SK-N-SH treated with all-trans-retinoic acid at 6 μM for 48 hours (cell line): Measurements from ENCODE around the gene EXOC4.

ENCODE experiments used
- ARNTL ChIP-seq: fragments of 450-650 bp; formaldehyde crosslinking; IDR thresholded peaks from 2 replicates; pipeline ENCODE4 v1.5.0; 2020; ENCODE audit warnings: low read depth, mild to moderate bottlenecking, moderate library complexity, borderline replicate concordance
- BACH2 ChIP-seq: fragments of 250-450 bp; sonication (Bioruptor Pico); IDR thresholded peaks from 2 replicates; pipeline ENCODE4 v1.9.0; 2021; ENCODE audit warnings: mild to moderate bottlenecking, borderline replicate concordance
- ZC3H10 ChIP-seq: fragments of 250-450 bp; sonication (Bioruptor Pico); IDR thresholded peaks from 2 replicates; pipeline ENCODE4 v1.5.1; 2021; ENCODE audit warnings: mild to moderate bottlenecking, moderate library complexity
- ZNF565 ChIP-seq: fragments of 450-650 bp; formaldehyde crosslinking; conservative IDR thresholded peaks from 2 replicates; pipeline ENCODE4 v1.5.0; 2020; ENCODE audit warnings: low read depth, mild to moderate bottlenecking, moderate library complexity
- ZNF8 ChIP-seq: fragments of 450-650 bp; formaldehyde crosslinking; IDR thresholded peaks from 2 replicates; pipeline ENCODE4 v1.5.0; 2020; ENCODE audit warnings: mild to moderate bottlenecking, moderate library complexity

DNA sequence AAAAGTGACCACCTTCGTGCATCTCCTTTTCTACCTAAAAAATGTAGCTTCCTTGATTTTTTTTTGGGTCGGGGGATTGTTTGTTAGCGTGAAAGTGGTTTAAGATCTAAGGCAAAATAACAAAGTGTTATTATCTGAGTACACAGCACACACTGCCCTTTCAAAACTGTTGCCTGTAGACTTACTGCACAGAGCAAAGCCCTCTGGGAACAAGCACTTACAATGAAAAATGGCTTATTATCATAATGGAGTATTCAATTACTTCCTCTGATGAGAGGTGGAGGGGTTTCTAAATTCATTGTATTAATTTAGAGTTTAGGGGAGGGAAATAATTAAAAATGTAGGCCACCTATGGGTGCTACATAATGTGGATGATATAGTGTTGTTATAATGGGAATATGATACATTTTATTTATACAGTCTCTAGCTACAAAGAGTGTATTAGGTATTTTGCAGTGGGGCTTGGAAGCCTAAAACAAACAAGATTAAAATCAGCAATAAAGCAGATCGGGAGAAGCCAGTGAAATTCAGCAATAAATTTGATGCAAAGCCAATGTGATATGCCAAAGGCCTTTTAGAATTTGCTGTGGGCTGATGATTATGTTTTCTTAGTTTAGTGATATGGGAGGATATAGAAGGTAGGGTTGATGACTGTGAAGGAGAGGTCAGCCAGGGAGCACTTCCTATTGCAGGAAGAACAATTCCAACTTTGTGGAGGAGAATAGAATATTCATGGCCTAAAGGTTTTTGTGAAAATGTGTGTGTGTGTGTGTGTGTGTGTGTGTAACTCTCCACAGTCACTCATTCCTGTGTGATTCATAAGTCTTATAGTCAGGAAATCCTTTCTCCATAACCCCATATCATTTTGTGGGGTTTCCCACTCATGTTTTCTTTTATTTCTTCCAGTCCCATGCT lies 17.7 kb upstream of the EXOC4 start:
- TF ChIP-seq ZC3H10 (CRISPR knock-in tag) = no peak
- no peak for TF ChIP-seq ZNF565
- TF ChIP-seq ARNTL = no peak
- TF ChIP-seq BACH2 (CRISPR knock-in tag) = no peak
- no peak for TF ChIP-seq ZNF8
